Mammary epithelial cell (primary cell): ENCODE measurements around the gene KRIT1.

Source experiments
- EZH2 ChIP-seq: IDR thresholded peaks from 2 replicates; pipeline ENCODE4 v1.6.1; 2012; ENCODE audit warnings: low read length, inconsistent platforms, borderline replicate concordance
- TF ChIP-seq, protein P1 (sequence below), 2 donors: IDR thresholded peaks in 1 of 2; conservative IDR thresholded peaks in 1 of 2; 2 replicates each; pipeline ENCODE4 v1.5.1; 2011 to 2012; ENCODE audit warnings: inconsistent platforms in 2 of 2, low read length in 2 of 2, mild to moderate bottlenecking in 2 of 2, control low read depth in 1 of 2, low read depth in 1 of 2; ENCODE audit not compliant: insufficient read depth in 1 of 2; ENCODE audit errors: extremely low read depth in 1 of 2

DNA sequence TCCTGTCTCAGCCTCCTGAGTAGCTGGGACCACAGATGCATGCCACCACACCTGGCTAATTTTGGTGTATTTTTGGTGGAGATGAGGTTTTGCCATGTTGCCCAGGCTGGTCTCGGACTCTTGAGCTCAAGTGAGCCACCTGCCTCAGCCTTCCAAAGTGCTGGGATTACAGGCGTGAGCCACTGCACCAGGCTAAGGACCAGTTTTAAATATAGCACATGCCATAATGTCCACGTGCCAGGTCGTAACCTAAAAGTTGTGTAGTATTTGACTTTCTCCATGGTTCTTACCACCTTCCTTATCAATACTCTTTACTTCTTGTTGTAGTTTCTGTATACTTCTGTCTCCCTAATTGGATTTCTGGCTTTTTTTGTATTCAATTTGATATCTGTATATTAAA, 13.3 kb upstream of the KRIT1 start:
- TF ChIP-seq, protein P1, sequence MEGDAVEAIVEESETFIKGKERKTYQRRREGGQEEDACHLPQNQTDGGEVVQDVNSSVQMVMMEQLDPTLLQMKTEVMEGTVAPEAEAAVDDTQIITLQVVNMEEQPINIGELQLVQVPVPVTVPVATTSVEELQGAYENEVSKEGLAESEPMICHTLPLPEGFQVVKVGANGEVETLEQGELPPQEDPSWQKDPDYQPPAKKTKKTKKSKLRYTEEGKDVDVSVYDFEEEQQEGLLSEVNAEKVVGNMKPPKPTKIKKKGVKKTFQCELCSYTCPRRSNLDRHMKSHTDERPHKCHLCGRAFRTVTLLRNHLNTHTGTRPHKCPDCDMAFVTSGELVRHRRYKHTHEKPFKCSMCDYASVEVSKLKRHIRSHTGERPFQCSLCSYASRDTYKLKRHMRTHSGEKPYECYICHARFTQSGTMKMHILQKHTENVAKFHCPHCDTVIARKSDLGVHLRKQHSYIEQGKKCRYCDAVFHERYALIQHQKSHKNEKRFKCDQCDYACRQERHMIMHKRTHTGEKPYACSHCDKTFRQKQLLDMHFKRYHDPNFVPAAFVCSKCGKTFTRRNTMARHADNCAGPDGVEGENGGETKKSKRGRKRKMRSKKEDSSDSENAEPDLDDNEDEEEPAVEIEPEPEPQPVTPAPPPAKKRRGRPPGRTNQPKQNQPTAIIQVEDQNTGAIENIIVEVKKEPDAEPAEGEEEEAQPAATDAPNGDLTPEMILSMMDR (conservative IDR thresholded peaks at IDR 0.05 in 1 of 2, IDR thresholded peaks at IDR 0.05 in 1 of 2; ENCODE audit: extremely low read depth in 1 of 2, insufficient read depth in 1 of 2, low read depth in 1 of 2, low read length in 2 of 2) = no peak
- TF ChIP-seq EZH2 = no peak
